Posterior cingulate gyrus (tissue), 11 donors: ENCODE data around the gene RTCA.
"Not testable (repeated sequence)": the region's sequence is repeated elsewhere in the genome, so short reads cannot be mapped to it uniquely, and the experiment has no call there.

ENCODE experiments used
- DNase-seq, 10 donors: peaks; one replicate each; pipeline versions ENCODE4 v3.0.0 to v3.0.0-alpha.2; 2020 to 2021; ENCODE audit warnings: mixed read lengths in 3 of 10
- intact Hi-C: fragments of 100-400 bp; cut with DNase I; formaldehyde crosslinking; loops from one replicate; pipeline ENCODE4 v1.15.1; 2023

The RTCA gene

GRCh38 chr1:100302739-100303138 lies 36.7 kb downstream of the RTCA start:
- intact Hi-C loops, result no loop called here

GRCh38 chr1:100304227-100304626 lies 38.2 kb downstream of the RTCA start:
- intact Hi-C loops, result no loop called here
- DNase-seq, result no peak

More at GRCh38 chr1:100302739-100303138, 36.7 kb downstream of the RTCA start:
- DNase-seq, result no peak

- intact Hi-C loops, result no loop called here
Measured at GRCh38 chr1:100304921-100305320, 38.9 kb downstream of the RTCA start.

GRCh38 chr1:100305954-100306353 lies 39.9 kb downstream of the RTCA start:
- no peak for DNase-seq
- intact Hi-C loops, result no loop called here

More at GRCh38 chr1:100304921-100305320, 38.9 kb downstream of the RTCA start:
- DNase-seq, result no peak

- DNase-seq, result no peak
- intact Hi-C loops, result no loop called here
Measured at GRCh38 chr1:100306735-100307313, 40.8 kb downstream of the RTCA start.

GRCh38 chr1:100308777-100309176 lies 42.8 kb downstream of the RTCA start:
- DNase-seq, result no peak
- intact Hi-C loops, result no loop called here

- no peak for DNase-seq
- intact Hi-C loops, result no loop called here
Measured at GRCh38 chr1:100309863-100310262, 43.8 kb downstream of the RTCA start.

- no peak for DNase-seq
- intact Hi-C loops, result no loop called here
Measured at GRCh38 chr1:100313382-100313781, 47.4 kb downstream of the RTCA start.

GRCh38 chr1:100316622-100317021 lies 50.6 kb downstream of the RTCA start:
- DNase-seq, result no peak
- intact Hi-C loops, result no loop called here

GRCh38 chr1:100320311-100321099 lies 54.5 kb downstream of the RTCA start:
- no peak for DNase-seq

GRCh38 chr1:100321100-100321493 lies 55.1 kb downstream of the RTCA start:
- intact Hi-C loops, result no loop called here
- no peak for DNase-seq

More at GRCh38 chr1:100320311-100321099, 54.5 kb downstream of the RTCA start:
- intact Hi-C loops, result no loop called here

GRCh38 chr1:100321506-100321905 lies 55.5 kb downstream of the RTCA start:
- intact Hi-C loops, result no loop called here
- DNase-seq, result no peak

- intact Hi-C loops, result no loop called here
Measured at GRCh38 chr1:100322436-100323211, 56.6 kb downstream of the RTCA start.

GRCh38 chr1:100323419-100324106 lies 57.5 kb downstream of the RTCA start:
- intact Hi-C loops, result no loop called here
- no peak for DNase-seq

More at GRCh38 chr1:100322436-100323211, 56.6 kb downstream of the RTCA start:
- no peak for DNase-seq

- DNase-seq, result no peak
- intact Hi-C loops, result no loop called here
Measured at GRCh38 chr1:100325415-100326324, 59.7 kb downstream of the RTCA start.

GRCh38 chr1:100326325-100326670 lies 60.3 kb downstream of the RTCA start:
- intact Hi-C loops, DNase-seq: not testable (repeated sequence)

GRCh38 chr1:100328133-100328532 lies 62.1 kb downstream of the RTCA start:
- no peak for DNase-seq
- intact Hi-C loops, result no loop called here

GRCh38 chr1:100331146-100331545 lies 65.1 kb downstream of the RTCA start:
- DNase-seq, intact Hi-C loops: not testable (repeated sequence)

GRCh38 chr1:100332331-100332730 lies 66.3 kb downstream of the RTCA start:
- no peak for DNase-seq
- intact Hi-C loops, result no loop called here

- no peak for DNase-seq
- intact Hi-C loops, result no loop called here
Measured at GRCh38 chr1:100335436-100335835, 69.4 kb downstream of the RTCA start.
